Loucy (cell line): ENCODE measurements around the gene BABAM2.

ENCODE experiments used
- H2AFZ ChIP-seq: fragments of 200-600 bp; sonication (generic); 2 replicates; pipeline ENCODE4 v1.6.0; 2016; ENCODE audit warnings: antibody characterized with exemption, mild to moderate bottlenecking, low read length, moderate library complexity
- H3F3A ChIP-seq: fragments of 200-600 bp; 2 replicates; pipeline ENCODE4 v1.6.0; 2016; ENCODE audit warnings: antibody characterized with exemption, low read depth, mild to moderate bottlenecking
- H3K27me3 ChIP-seq: fragments of 200-600 bp; sonication (generic); 2 replicates; pipeline ENCODE4 v1.6.1; 2014; ENCODE audit warnings: low read length, mild to moderate bottlenecking; ENCODE audit not compliant: insufficient read depth, poor library complexity, severe bottlenecking
- H3K36me3 ChIP-seq: fragments of 200-600 bp; sonication (generic); 2 replicates; pipeline ENCODE4 v1.6.1; 2016; ENCODE audit warnings: low read length; ENCODE audit not compliant: insufficient read depth
- H3K4me1 ChIP-seq: fragments of 200-600 bp; sonication (generic); 2 replicates; pipeline ENCODE4 v1.5.1; 2014; ENCODE audit warnings: low read length, mild to moderate bottlenecking; ENCODE audit not compliant: insufficient read depth, poor library complexity, severe bottlenecking
- H3K4me2 ChIP-seq: fragments of 200-600 bp; sonication (generic); 2 replicates; pipeline ENCODE4 v1.6.0; 2014; ENCODE audit warnings: antibody characterized with exemption, low read length, low read depth, mild to moderate bottlenecking; ENCODE audit not compliant: poor library complexity, severe bottlenecking
- H3K4me3 ChIP-seq: fragments of 200-600 bp; sonication (generic); 2 replicates; pipeline ENCODE4 v1.5.1; 2014; ENCODE audit warnings: low read length, mild to moderate bottlenecking, mixed read lengths; ENCODE audit not compliant: poor library complexity, severe bottlenecking
- H3K79me2 ChIP-seq: fragments of 200-600 bp; sonication (generic); 2 replicates; pipeline ENCODE4 v1.6.1; 2014; ENCODE audit warnings: low read length; ENCODE audit not compliant: insufficient read depth
- H3K9ac ChIP-seq: fragments of 200-600 bp; sonication (generic); 2 replicates; pipeline ENCODE4 v1.6.0; 2014; ENCODE audit warnings: mild to moderate bottlenecking, low read depth, low read length, moderate library complexity; ENCODE audit not compliant: poor library complexity, severe bottlenecking
- H3K9me2 ChIP-seq: fragments of 200-600 bp; sonication (generic); replicated peaks from 2 replicates; pipeline ENCODE4 v1.6.1; 2016; ENCODE audit warnings: low read depth, low read length, mixed read lengths
- H3K9me3 ChIP-seq: fragments of 200-600 bp; sonication (generic); 2 replicates; pipeline ENCODE4 v1.6.1; 2014; ENCODE audit warnings: mild to moderate bottlenecking, antibody characterized with exemption, low read length, low read depth; ENCODE audit not compliant: insufficient read depth
- H4K20me1 ChIP-seq: fragments of 200-600 bp; sonication (generic); 2 replicates; pipeline ENCODE4 v1.6.0; 2014; ENCODE audit warnings: antibody characterized with exemption, low read length, mild to moderate bottlenecking; ENCODE audit not compliant: insufficient read depth, poor library complexity, severe bottlenecking
- CTCF ChIP-seq: fragments of 200-600 bp; sonication (generic); conservative IDR thresholded peaks from 2 replicates; pipeline ENCODE4 v1.5.1; 2014; ENCODE audit warnings: mild to moderate bottlenecking, antibody characterized with exemption, low read length
- EZH2phosphoT487 ChIP-seq: fragments of 200-600 bp; IDR thresholded peaks from 2 replicates; pipeline ENCODE4 v1.6.1; 2018; ENCODE audit warnings: antibody characterized with exemption, mild to moderate bottlenecking, moderate library complexity, borderline replicate concordance

BABAM2 gene

GRCh38 chr2:27852691-27853090, 37.8 kb upstream of the BABAM2 start:
- H2AFZ ChIP-seq, result no peak overlapping the region
- H3F3A ChIP-seq, result no peaks in the 10 kb centered on the region
- H3K79me2 ChIP-seq, result no peaks in the 10 kb centered on the region
- H3K4me2 ChIP-seq, result no peak overlapping the region
- H4K20me1 ChIP-seq, result no peaks in the 10 kb centered on the region
- H3K9me2 ChIP-seq, result no peaks in the 10 kb centered on the region
- no peaks in the 10 kb centered on the region for H3K4me1 ChIP-seq
- peaks cover under 1% of the 10 kb centered on the region; the same call in 1 of the 2 replicates for H3K9me3 ChIP-seq
- H3K36me3 ChIP-seq, result no peaks in the 10 kb centered on the region
- H3K27me3 ChIP-seq, result no peaks in the 10 kb centered on the region
- no peak overlapping the region for H3K4me3 ChIP-seq
- TF ChIP-seq EZH2phosphoT487 (no peak), CTCF (no peak)
- H3K9ac ChIP-seq, result no peak overlapping the region

DNA sequence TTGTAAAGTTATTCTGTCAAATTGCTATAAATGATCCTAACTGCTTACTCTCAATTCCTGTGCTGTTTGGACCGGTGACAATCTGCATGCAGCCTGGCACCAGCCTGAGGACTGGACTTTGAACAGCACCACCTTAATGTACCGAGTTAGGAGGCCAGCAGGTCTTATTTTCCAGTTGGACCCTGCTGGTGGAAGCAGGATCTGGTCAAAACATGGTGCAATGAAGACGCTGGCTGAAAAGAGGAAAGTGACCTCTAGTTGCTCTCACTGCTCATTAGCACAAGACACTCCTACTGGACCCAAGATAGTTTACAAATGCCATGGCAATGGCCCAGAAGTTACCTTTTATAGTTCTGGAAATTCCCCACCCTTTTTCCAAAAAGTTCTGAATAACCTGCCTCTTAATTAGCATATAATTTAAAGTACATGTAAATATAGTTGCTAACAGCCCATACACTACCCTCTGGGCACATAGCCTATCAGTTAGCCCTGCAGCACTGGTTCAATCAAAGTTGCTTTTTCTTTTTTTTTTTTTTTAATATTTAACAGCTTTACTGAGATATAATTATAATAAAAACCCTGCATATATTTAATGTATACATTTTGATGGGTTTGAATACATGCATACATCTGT, 36.2 kb upstream of the BABAM2 start:
- Histone ChIP-seq H3K36me3 (no peaks in the 10 kb centered on the region), H4K20me1 (no peaks in the 10 kb centered on the region), H3F3A (no peaks in the 10 kb centered on the region), H3K79me2 (no peaks in the 10 kb centered on the region), H3K27me3 (no peaks in the 10 kb centered on the region), H2AFZ (no peak overlapping the region), H3K9me2 (no peaks in the 10 kb centered on the region), H3K9ac (no peak overlapping the region), H3K4me1 (no peaks in the 10 kb centered on the region), H3K9me3 (peaks cover 3% of the 10 kb centered on the region; the same call in 1 of the 2 replicates), H3K4me3 (no peak overlapping the region), H3K4me2 (no peak overlapping the region)
- TF ChIP-seq EZH2phosphoT487, result no peak
- TF ChIP-seq CTCF, result no peak

- no peaks in the 10 kb centered on the region for H3K9me2 ChIP-seq
Measured at GRCh38 chr2:27855476-27855875, 35.1 kb upstream of the BABAM2 start.

DNA sequence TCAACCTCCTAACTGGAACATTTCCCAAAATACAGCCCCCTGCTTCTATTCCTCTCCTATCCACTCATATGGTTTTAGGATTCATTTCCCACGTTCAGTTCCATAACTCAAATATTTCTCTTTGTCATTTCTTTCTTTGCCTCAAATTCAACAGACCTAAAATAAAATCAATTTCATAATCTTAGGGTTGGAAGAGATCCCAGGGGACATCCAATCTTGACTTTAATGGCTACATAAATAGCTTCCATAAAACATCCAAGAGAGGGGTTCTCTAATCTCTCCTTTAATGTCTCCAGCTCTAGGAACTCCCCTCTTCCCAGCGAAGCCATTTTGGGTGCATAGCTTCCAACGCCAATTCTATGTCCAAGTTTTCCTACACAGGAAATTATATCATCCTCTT, 34.1 kb upstream of the BABAM2 start:
- no peaks in the 10 kb centered on the region for H3K27me3 ChIP-seq
- H4K20me1 ChIP-seq, result no peaks in the 10 kb centered on the region
- no peak overlapping the region for H3K4me3 ChIP-seq
- H3K9ac ChIP-seq, result no peak overlapping the region
- H2AFZ ChIP-seq, result no peak overlapping the region
- H3K79me2 ChIP-seq, result no peaks in the 10 kb centered on the region
- peaks cover 3% of the 10 kb centered on the region; the same call in 1 of the 2 replicates for H3K9me3 ChIP-seq
- H3K36me3 ChIP-seq, result no peaks in the 10 kb centered on the region
- TF ChIP-seq EZH2phosphoT487, result no peak
- no peak for TF ChIP-seq CTCF
- H3K9me2 ChIP-seq, result no peaks in the 10 kb centered on the region
- H3K4me1 ChIP-seq, result no peaks in the 10 kb centered on the region
- H3K4me2 ChIP-seq, result no peak overlapping the region
- H3F3A ChIP-seq, result no peaks in the 10 kb centered on the region

More at GRCh38 chr2:27855476-27855875, 35.1 kb upstream of the BABAM2 start:
- H3K27me3 ChIP-seq, result no peaks in the 10 kb centered on the region
- H3K79me2 ChIP-seq, result no peaks in the 10 kb centered on the region
- no peaks in the 10 kb centered on the region for H3K4me1 ChIP-seq
- H2AFZ ChIP-seq, result no peak overlapping the region
- no peaks in the 10 kb centered on the region for H3F3A ChIP-seq
- no peak overlapping the region for H3K9ac ChIP-seq
- no peaks in the 10 kb centered on the region for H4K20me1 ChIP-seq
- no peak overlapping the region for H3K4me2 ChIP-seq
- no peak for TF ChIP-seq EZH2phosphoT487
- no peak overlapping the region for H3K4me3 ChIP-seq
- peaks cover 3% of the 10 kb centered on the region; the same call in 1 of the 2 replicates for H3K9me3 ChIP-seq
- H3K36me3 ChIP-seq, result no peaks in the 10 kb centered on the region
